Measurements from ENCODE around the gene BMI1. TPM values are rescaled to one million over a fixed set of nuclear protein-coding genes. Genes with fewer than 3 reads are reported as not detected.

The BMI1 gene
- total and polyA plus RNA-seq, 11 donors, result 10.6 to 48.5 (median 31.1) TPM

- Histone ChIP-seq H3K4me3 (peak overlapping the region; percentile 49 to 97 (median 90)), H3K27me3 (peaks cover 0 to 29% (median 0%) of the 10 kb centered on the region in 9 donors), H3K36me3 (peaks cover 0 to 2% (median under 1%) of the 10 kb centered on the region in 9 donors), H3K27ac (peak overlapping the region; percentile 85 to 98 (median 96)), H3K9me3 (no peaks in the 10 kb centered on the region), H3K4me1 (peaks cover 0 to 69% (median 54%) of the 10 kb centered on the region in 12 donors)
- TF ChIP-seq CTCF (IDR thresholded peaks at IDR 0.05), result no peak
- peak in 1 of 2 donors; percentile 25 for TF ChIP-seq POLR2A (IDR thresholded peaks at IDR 0.05)
- intact Hi-C loops (cut with DNase I), result loop anchor here in 8 of 10 donors (2.0 to 10.0 kb wide), 10 partner anchors 19 to 797 kb away; partner anchors contain the start of genes DNAJC1 (in 3 of the 8), MLLT10 (in 1 of the 8), PIP4K2A (in 1 of the 8) and SKIDA1 (in 1 of the 8)
- WGBS, 4 donors, result 0 to 1% (median 1%) methylated on average over 35 to 109 of the region's 114 CpGs
- peak; percentile 21 to 50 (median 36) for ATAC-seq
- peak; percentile 67 to 84 (median 69) for DNase-seq
Observed at GRCh38 chr10:22321156-22321923, 441 bp downstream of the BMI1 start.

- Histone ChIP-seq H3K36me3 (peaks cover 0 to 9% (median 8%) of the 10 kb centered on the region in 9 donors), H3K27ac (peak overlapping the region in 7 of 12 donors; percentile 21 to 59 (median 35)), H3K27me3 (peaks cover 0 to 29% (median 0%) of the 10 kb centered on the region in 9 donors), H3K9me3 (no peaks in the 10 kb centered on the region), H3K4me3 (peak overlapping the region; percentile 50 to 88 (median 68)), H3K4me1 (peaks cover 0 to 68% (median 52%) of the 10 kb centered on the region in 12 donors)
- DNase-seq (peak in 2 of 5 donors; percentile 52 to 70), ATAC-seq (no peak)
- WGBS, 4 donors, result 2 to 6% (median 4%) methylated on average over 14 to 57 of the region's 57 CpGs
- TF ChIP-seq POLR2A (IDR thresholded peaks at IDR 0.05), result no peak
- TF ChIP-seq CTCF (IDR thresholded peaks at IDR 0.05), result no peak
- intact Hi-C loops (cut with DNase I), result loop anchor here in 8 of 10 donors (2.0 to 10.0 kb wide), 10 partner anchors 19 to 797 kb away; partner anchors contain the start of genes DNAJC1 (in 3 of the 8), MLLT10 (in 1 of the 8), PIP4K2A (in 1 of the 8) and SKIDA1 (in 1 of the 8)
Observed at GRCh38 chr10:22321924-22322640, 1.2 kb downstream of the BMI1 start.

GRCh38 chr10:22322641-22323160 lies 1.8 kb downstream of the BMI1 start:
- WGBS, 4 donors, result 73 to 79% (median 76%) methylated on average over 5 of the region's 5 CpGs
- ATAC-seq (no peak), DNase-seq (no peak)
- TF ChIP-seq CTCF (IDR thresholded peaks at IDR 0.05) (no peak), POLR2A (IDR thresholded peaks at IDR 0.05) (no peak)
- Histone ChIP-seq H3K4me3 (peak overlapping the region; percentile 50 to 88 (median 68)), H3K4me1 (peaks cover 0 to 61% (median 45%) of the 10 kb centered on the region in 12 donors), H3K27ac (peak overlapping the region in 2 of 12 donors; percentile 35 to 59), H3K9me3 (no peaks in the 10 kb centered on the region), H3K27me3 (peaks cover 0 to 29% (median 0%) of the 10 kb centered on the region in 9 donors), H3K36me3 (peaks cover 0 to 15% (median 14%) of the 10 kb centered on the region in 9 donors)
- intact Hi-C loops (cut with DNase I), result loop anchor here in 7 of 10 donors (2.0 to 10.0 kb wide), 9 partner anchors 18 to 798 kb away; partner anchors contain the start of genes DNAJC1 (in 2 of the 7), MLLT10 (in 1 of the 7), PIP4K2A (in 1 of the 7) and SKIDA1 (in 1 of the 7)
